Measurements from ENCODE around the gene RUNX2.
"Not testable (repeated sequence)": the region's sequence is repeated elsewhere in the genome, so short reads cannot be mapped to it uniquely, and the experiment has no call there.

Gene RUNX2

GRCh38 chr6:45531999-45532595 lies 204.0 kb downstream of the RUNX2 start:
- DNase-seq, result no peak

- DNase-seq, result no peak
Measured at GRCh38 chr6:45532721-45533210, 204.6 kb downstream of the RUNX2 start.

GRCh38 chr6:45533386-45533785 lies 205.3 kb downstream of the RUNX2 start:
- DNase-seq, result no peak

GRCh38 chr6:45535933-45536332 lies 207.8 kb downstream of the RUNX2 start:
- no peak for DNase-seq

GRCh38 chr6:45537539-45537938 lies 209.4 kb downstream of the RUNX2 start:
- no peak for DNase-seq

- DNase-seq, result no peak
Measured at GRCh38 chr6:45538641-45539547, 210.8 kb downstream of the RUNX2 start.

GRCh38 chr6:45540375-45540920 lies 212.3 kb downstream of the RUNX2 start:
- no peak for DNase-seq

GRCh38 chr6:45541934-45542333 lies 213.8 kb downstream of the RUNX2 start:
- no peak for DNase-seq

GRCh38 chr6:45543298-45544235 lies 215.4 kb downstream of the RUNX2 start:
- DNase-seq, result no peak

- DNase-seq, result no peak
Measured at GRCh38 chr6:45545416-45545815, 217.3 kb downstream of the RUNX2 start.

GRCh38 chr6:45548657-45549515 lies 220.8 kb downstream of the RUNX2 start:
- DNase-seq, result no peak

- no peak for DNase-seq
Measured at GRCh38 chr6:45552536-45552935, 224.4 kb downstream of the RUNX2 start.

- no peak for DNase-seq
Measured at GRCh38 chr6:45553730-45554344, 225.7 kb downstream of the RUNX2 start.

- no peak for DNase-seq
Measured at GRCh38 chr6:45554591-45554990, 226.5 kb downstream of the RUNX2 start.

GRCh38 chr6:45555981-45556771 lies 228.0 kb downstream of the RUNX2 start:
- DNase-seq, result no peak

- no peak for DNase-seq
Measured at GRCh38 chr6:45556828-45557227, 228.7 kb downstream of the RUNX2 start.

GRCh38 chr6:45557454-45557853 lies 229.3 kb downstream of the RUNX2 start:
- no peak for DNase-seq

- DNase-seq, result no peak
Measured at GRCh38 chr6:45558858-45559257, 230.7 kb downstream of the RUNX2 start.

GRCh38 chr6:45560321-45560820 lies 232.2 kb downstream of the RUNX2 start:
- not testable (repeated sequence) for DNase-seq

- no peak for DNase-seq
Measured at GRCh38 chr6:45562171-45562570, 234.0 kb downstream of the RUNX2 start.
